ENCODE measurements around the gene BRINP3. TPM values are rescaled to one million over a fixed set of nuclear protein-coding genes. Genes with fewer than 3 reads are reported as not detected.
"Not testable (repeated sequence)": the region's sequence is repeated elsewhere in the genome, so short reads cannot be mapped to it uniquely, and the experiment has no call there.

BRINP3 gene
- total RNA-seq, result 0.09 to 0.25 TPM (median 0.22 TPM) in 3 replicates

GRCh38 chr1:190477762-190478148 is at the start of gene BRINP3:
TSS of gene BRINP3 (minus strand) at chr1:190477864.
- H3K27ac Mint-ChIP-seq, result peak within 1 kb of the TSS; percentile 84
- peaks cover 86% of the 10 kb centered on the region for H3K27me3 Mint-ChIP-seq (ENCODE audit: low read depth)
- DNase-seq (ENCODE audit: low spot score in 2 of 2, unreplicated experiment in 2 of 2), result no peak
- no peaks in the 10 kb centered on the region for H3K9me3 Mint-ChIP-seq
- peaks cover 40% of the 10 kb centered on the region for H3K4me1 Mint-ChIP-seq
- no peaks in the 10 kb centered on the region for H3K36me3 Mint-ChIP-seq
- TF ChIP-seq CTCF (IDR thresholded peaks at IDR 0.05; ENCODE audit: unreplicated experiment), result no peak
- peak within 1 kb of the TSS; percentile 76 for H3K4me3 Mint-ChIP-seq

- H3K4me1 Mint-ChIP-seq, result peaks cover 5% of the 10 kb centered on the region
- no peak overlapping the region for H3K27ac Mint-ChIP-seq
- no peak overlapping the region for H3K4me3 Mint-ChIP-seq
- no peak for TF ChIP-seq CTCF (IDR thresholded peaks at IDR 0.05; ENCODE audit: unreplicated experiment)
- H3K9me3 Mint-ChIP-seq, result no peaks in the 10 kb centered on the region
- no peaks in the 10 kb centered on the region for H3K36me3 Mint-ChIP-seq
- peaks cover 38% of the 10 kb centered on the region for H3K27me3 Mint-ChIP-seq (ENCODE audit: low read depth)
- no peak for DNase-seq (ENCODE audit: low spot score in 2 of 2, unreplicated experiment in 2 of 2)
Observed at GRCh38 chr1:190511554-190511953, 33.9 kb upstream of the BRINP3 start.

- no peaks in the 10 kb centered on the region for H3K36me3 Mint-ChIP-seq
- peaks cover 19% of the 10 kb centered on the region for H3K27me3 Mint-ChIP-seq (ENCODE audit: low read depth)
- H3K9me3 Mint-ChIP-seq, result peaks cover 12% of the 10 kb centered on the region
- no peak overlapping the region for H3K27ac Mint-ChIP-seq
- no peak for TF ChIP-seq CTCF (IDR thresholded peaks at IDR 0.05; ENCODE audit: unreplicated experiment)
- H3K4me1 Mint-ChIP-seq, result peaks cover 5% of the 10 kb centered on the region
- DNase-seq (ENCODE audit: low spot score in 2 of 2, unreplicated experiment in 2 of 2), result no peak
- no peak overlapping the region for H3K4me3 Mint-ChIP-seq
Observed at GRCh38 chr1:190507357-190507756, 29.7 kb upstream of the BRINP3 start.

- not testable (repeated sequence) for H3K27ac Mint-ChIP-seq; H3K36me3 Mint-ChIP-seq; DNase-seq (ENCODE audit: low spot score in 2 of 2, unreplicated experiment in 2 of 2); H3K27me3 Mint-ChIP-seq (ENCODE audit: low read depth); H3K4me1 Mint-ChIP-seq; H3K4me3 Mint-ChIP-seq
- H3K9me3 Mint-ChIP-seq, result peaks cover 12% of the 10 kb centered on the region
Observed at GRCh38 chr1:190504539-190504938, 26.9 kb upstream of the BRINP3 start.

GRCh38 chr1:190497565-190497964 is 19.9 kb upstream of the BRINP3 start:
- H3K4me3 Mint-ChIP-seq, result no peak overlapping the region
- TF ChIP-seq CTCF (IDR thresholded peaks at IDR 0.05; ENCODE audit: unreplicated experiment), result no peak
- H3K4me1 Mint-ChIP-seq, result no peaks in the 10 kb centered on the region
- no peaks in the 10 kb centered on the region for H3K9me3 Mint-ChIP-seq
- H3K27ac Mint-ChIP-seq, result no peak overlapping the region
- H3K27me3 Mint-ChIP-seq (ENCODE audit: low read depth), result peaks cover 15% of the 10 kb centered on the region
- H3K36me3 Mint-ChIP-seq, result no peaks in the 10 kb centered on the region
- no peak for DNase-seq (ENCODE audit: low spot score in 2 of 2, unreplicated experiment in 2 of 2)

GRCh38 chr1:190494451-190494850 is 16.8 kb upstream of the BRINP3 start:
- H3K27me3 Mint-ChIP-seq (ENCODE audit: low read depth), result peaks cover 21% of the 10 kb centered on the region
- TF ChIP-seq CTCF (IDR thresholded peaks at IDR 0.05; ENCODE audit: unreplicated experiment), result no peak
- H3K4me3 Mint-ChIP-seq, result no peak overlapping the region
- no peak overlapping the region for H3K27ac Mint-ChIP-seq
- no peaks in the 10 kb centered on the region for H3K9me3 Mint-ChIP-seq
- no peaks in the 10 kb centered on the region for H3K36me3 Mint-ChIP-seq
- no peaks in the 10 kb centered on the region for H3K4me1 Mint-ChIP-seq
- DNase-seq (ENCODE audit: low spot score in 2 of 2, unreplicated experiment in 2 of 2), result no peak

Measured in mesothelial cell of epicardium (in vitro differentiated cells).